ENCODE results near the gene FAM240A. TPM values are rescaled to one million over a fixed set of nuclear protein-coding genes. Genes with fewer than 3 reads are reported as not detected.

The FAM240A gene
- total RNA-seq, 2 experiments from 2014 or later: not detected

DNA sequence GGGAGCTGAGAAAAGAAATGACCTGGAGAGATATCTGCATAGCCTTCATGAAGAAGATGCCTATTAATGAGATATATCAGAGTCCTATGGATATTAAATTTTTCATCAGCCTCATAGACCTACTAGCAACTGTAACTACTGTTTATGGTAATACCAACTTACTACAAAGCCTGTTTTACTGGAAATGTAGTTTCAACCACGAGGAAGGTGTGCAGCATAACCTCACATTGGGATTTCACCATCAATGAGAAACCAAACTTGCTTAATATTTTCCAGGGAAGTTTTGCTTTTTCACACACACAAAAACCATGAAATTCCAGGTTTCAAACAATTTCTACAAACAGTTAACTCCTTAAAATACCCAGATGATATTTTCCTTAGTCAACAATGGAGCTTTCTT is 31.4 kb downstream of the FAM240A start:
- TF ChIP-seq, protein P1, sequence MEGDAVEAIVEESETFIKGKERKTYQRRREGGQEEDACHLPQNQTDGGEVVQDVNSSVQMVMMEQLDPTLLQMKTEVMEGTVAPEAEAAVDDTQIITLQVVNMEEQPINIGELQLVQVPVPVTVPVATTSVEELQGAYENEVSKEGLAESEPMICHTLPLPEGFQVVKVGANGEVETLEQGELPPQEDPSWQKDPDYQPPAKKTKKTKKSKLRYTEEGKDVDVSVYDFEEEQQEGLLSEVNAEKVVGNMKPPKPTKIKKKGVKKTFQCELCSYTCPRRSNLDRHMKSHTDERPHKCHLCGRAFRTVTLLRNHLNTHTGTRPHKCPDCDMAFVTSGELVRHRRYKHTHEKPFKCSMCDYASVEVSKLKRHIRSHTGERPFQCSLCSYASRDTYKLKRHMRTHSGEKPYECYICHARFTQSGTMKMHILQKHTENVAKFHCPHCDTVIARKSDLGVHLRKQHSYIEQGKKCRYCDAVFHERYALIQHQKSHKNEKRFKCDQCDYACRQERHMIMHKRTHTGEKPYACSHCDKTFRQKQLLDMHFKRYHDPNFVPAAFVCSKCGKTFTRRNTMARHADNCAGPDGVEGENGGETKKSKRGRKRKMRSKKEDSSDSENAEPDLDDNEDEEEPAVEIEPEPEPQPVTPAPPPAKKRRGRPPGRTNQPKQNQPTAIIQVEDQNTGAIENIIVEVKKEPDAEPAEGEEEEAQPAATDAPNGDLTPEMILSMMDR (IDR thresholded peaks at IDR 0.05): no peak
- no peak overlapping the region for H3K4me3 Mint-ChIP-seq
- ChIA-PET CTCF (no interaction called here), POLR2A (no interaction called here)
- H3K9me3 Mint-ChIP-seq: peaks cover 7% of the 10 kb centered on the region
- no peak for ATAC-seq (ENCODE audit: poor library complexity)
- H3K27ac ChIP-seq (ENCODE audit: low read depth in 1 of 2, low read length in 2 of 2): no peak overlapping the region
- H3K36me3 ChIP-seq (ENCODE audit: insufficient read depth, low read length): no peaks in the 10 kb centered on the region
- H3K4me3 ChIP-seq (ENCODE audit: low read length): no peak overlapping the region
- H3K27me3 Mint-ChIP-seq: peaks cover 16% of the 10 kb centered on the region
- no peaks in the 10 kb centered on the region for H3K4me1 ChIP-seq (ENCODE audit: insufficient read depth, low read length)
- H3K27ac Mint-ChIP-seq: no peak overlapping the region
- H3K27me3 ChIP-seq (ENCODE audit: control insufficient read depth in 1 of 2, insufficient read depth in 2 of 2, low read length in 2 of 2): peaks cover 6 to 7% of the 10 kb centered on the region in 2 experiments
- intact Hi-C loops (cut with DNase I, micrococcal nuclease): no loop called here
- peaks cover 5 to 16% of the 10 kb centered on the region in 2 experiments for H3K9me3 ChIP-seq (ENCODE audit: control insufficient read depth in 1 of 2, insufficient read depth in 1 of 2, low read length in 2 of 2)
- no peak for DNase-seq
- no peaks in the 10 kb centered on the region for H3K4me1 Mint-ChIP-seq (ENCODE audit: low read depth)
- no peaks in the 10 kb centered on the region for H3K36me3 Mint-ChIP-seq (ENCODE audit: low read depth)

- no peak for ATAC-seq (ENCODE audit: poor library complexity)
These were observed 34.4 kb downstream of the FAM240A start for GRCh38 chr3:46646700-46647099.

GRCh38 chr3:46648096-46648495 is 35.8 kb downstream of the FAM240A start:
- intact Hi-C loops (cut with DNase I, micrococcal nuclease): no loop called here
- Mint-ChIP-seq H3K27ac (no peak overlapping the region), H3K36me3 (ENCODE audit: low read depth) (no peaks in the 10 kb centered on the region), H3K4me1 (ENCODE audit: low read depth) (no peaks in the 10 kb centered on the region), H3K4me3 (no peak overlapping the region), H3K27me3 (peaks cover 27% of the 10 kb centered on the region), H3K9me3 (peaks cover 10% of the 10 kb centered on the region)
- Histone ChIP-seq H3K4me1 (ENCODE audit: insufficient read depth, low read length) (no peaks in the 10 kb centered on the region), H3K27me3 (ENCODE audit: control insufficient read depth in 1 of 2, insufficient read depth in 2 of 2, low read length in 2 of 2) (peaks cover 4 to 6% of the 10 kb centered on the region in 2 experiments), H3K4me3 (ENCODE audit: low read length) (no peak overlapping the region), H3K27ac (ENCODE audit: low read depth in 1 of 2, low read length in 2 of 2) (no peak overlapping the region), H3K9me3 (ENCODE audit: control insufficient read depth in 1 of 2, insufficient read depth in 1 of 2, low read length in 2 of 2) (peaks cover 0 to 7% of the 10 kb centered on the region in 2 experiments), H3K36me3 (ENCODE audit: insufficient read depth, low read length) (no peaks in the 10 kb centered on the region)
- DNase-seq (no peak), ATAC-seq (ENCODE audit: poor library complexity) (no peak)
- TF ChIP-seq, protein P1 (IDR thresholded peaks at IDR 0.05): no peak
- ChIA-PET CTCF (no interaction called here), POLR2A (no interaction called here)

More at GRCh38 chr3:46646700-46647099, 34.4 kb downstream of the FAM240A start:
- Histone ChIP-seq H3K4me3 (ENCODE audit: low read length) (no peak overlapping the region), H3K36me3 (ENCODE audit: insufficient read depth, low read length) (no peaks in the 10 kb centered on the region), H3K27me3 (ENCODE audit: control insufficient read depth in 1 of 2, insufficient read depth in 2 of 2, low read length in 2 of 2) (peaks cover 5 to 6% of the 10 kb centered on the region in 2 experiments), H3K27ac (ENCODE audit: low read depth in 1 of 2, low read length in 2 of 2) (no peak overlapping the region), H3K4me1 (ENCODE audit: insufficient read depth, low read length) (no peaks in the 10 kb centered on the region), H3K9me3 (ENCODE audit: control insufficient read depth in 1 of 2, insufficient read depth in 1 of 2, low read length in 2 of 2) (peaks cover 1 to 5% of the 10 kb centered on the region in 2 experiments)
- Mint-ChIP-seq H3K4me1 (ENCODE audit: low read depth) (no peaks in the 10 kb centered on the region), H3K9me3 (peaks cover 3% of the 10 kb centered on the region), H3K4me3 (no peak overlapping the region), H3K27ac (no peak overlapping the region), H3K36me3 (ENCODE audit: low read depth) (no peaks in the 10 kb centered on the region), H3K27me3 (peaks cover 19% of the 10 kb centered on the region)
- DNase-seq: no peak
- TF ChIP-seq, protein P1 (IDR thresholded peaks at IDR 0.05): no peak
- intact Hi-C loops (cut with DNase I, micrococcal nuclease): no loop called here
- CTCF ChIA-PET: no interaction called here
- POLR2A ChIA-PET: no interaction called here
